Hematopoietic multipotent progenitor cell treated with erythropoietin and hydrocortisone succinate and interleukin-3 and kit ligand, for 6 days (in vitro differentiated cells): ENCODE measurements around the gene DPEP3.
A peak's percentile ranks its signal among the peaks of the same experiment; 100 is the strongest.

Experiments
- DNase-seq: peaks from one replicate; pipeline ENCODE4 v3.0.0-alpha.2; 2015

The DPEP3 gene

DNA sequence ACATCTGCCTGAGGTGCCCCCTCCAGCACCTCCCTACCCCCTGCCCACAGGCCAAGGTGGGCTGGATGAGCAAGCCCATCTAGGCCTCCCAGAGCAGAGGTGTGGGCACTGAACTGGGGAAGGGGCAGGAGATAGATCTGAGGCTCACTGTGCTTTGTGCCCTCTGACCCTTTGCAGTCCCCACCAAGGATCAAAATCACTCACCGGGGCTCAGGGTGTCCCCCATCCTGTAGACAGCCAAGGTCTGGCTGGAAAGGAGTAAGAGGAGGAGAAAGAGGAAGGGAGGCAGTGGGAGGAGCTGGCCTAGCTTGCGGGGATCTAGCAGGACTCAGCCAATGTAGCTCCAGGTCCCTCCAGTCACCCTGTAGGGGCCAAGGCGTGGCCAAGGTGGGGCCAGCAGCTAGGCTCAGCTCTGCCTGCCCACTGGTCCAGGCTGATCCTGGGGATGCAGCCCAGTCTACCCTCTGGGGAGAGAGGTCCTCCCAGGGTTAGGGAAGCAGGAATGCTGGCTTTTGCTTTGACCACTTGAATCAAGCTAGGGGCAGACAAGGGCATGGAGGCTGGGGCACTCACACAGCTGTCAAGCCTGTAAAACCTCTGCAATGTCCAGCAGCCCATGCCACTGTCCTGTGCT lies 13.6 kb downstream of the DPEP3 start:
- DNase-seq, result peak; percentile 56

- DNase-seq, result no peak
Measured at GRCh38 chr16:67965668-67966548, 14.4 kb downstream of the DPEP3 start.

GRCh38 chr16:67964477-67965131 lies 15.7 kb downstream of the DPEP3 start:
- no peak for DNase-seq

GRCh38 chr16:67963662-67964321 lies 16.5 kb downstream of the DPEP3 start:
- no peak for DNase-seq

- no peak for DNase-seq
Measured at GRCh38 chr16:67963292-67963661, 17.0 kb downstream of the DPEP3 start.

DNA sequence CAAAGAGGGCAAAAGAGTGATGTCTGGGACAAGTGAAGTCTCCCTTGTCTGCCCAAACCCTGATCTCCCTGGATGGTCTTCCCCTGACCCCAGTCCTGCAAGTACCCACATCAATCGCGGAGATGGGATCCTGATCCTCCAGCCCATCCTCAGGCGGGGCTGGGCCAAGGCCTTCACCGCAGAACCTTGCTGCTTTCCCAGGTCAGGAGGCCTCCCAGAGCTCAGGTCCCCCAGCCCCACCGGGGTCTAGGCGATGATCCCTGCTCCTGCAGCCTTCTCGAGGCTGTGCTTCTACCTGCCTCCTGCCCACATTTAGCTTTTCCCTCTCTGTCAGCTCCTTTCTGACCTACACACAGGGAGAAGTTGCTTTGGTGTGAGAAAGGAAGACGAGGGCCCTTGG lies 18.2 kb downstream of the DPEP3 start:
- DNase-seq, result no peak

DNA sequence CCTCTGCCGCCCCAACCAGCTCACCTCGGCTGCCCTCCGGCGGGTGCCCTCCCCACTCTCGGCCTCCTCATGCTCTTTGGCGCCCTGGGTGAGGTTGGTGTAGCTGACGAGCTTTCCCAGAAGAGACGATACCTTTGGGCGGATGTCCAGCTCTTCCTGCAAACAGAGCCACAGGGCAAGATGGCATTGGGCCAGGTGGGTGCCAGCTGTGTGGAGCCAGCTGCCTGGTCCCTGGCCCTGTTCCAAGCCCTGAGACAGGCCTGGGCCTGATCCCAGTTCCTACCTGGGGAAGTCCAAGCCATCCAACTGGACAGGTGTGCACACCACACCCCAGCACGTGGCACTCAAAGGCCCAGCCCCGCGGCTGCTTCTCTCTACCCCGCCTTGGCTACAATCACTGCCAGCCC lies 18.7 kb downstream of the DPEP3 start:
- no peak for DNase-seq

- no peak for DNase-seq
Measured at GRCh38 chr16:67959536-67960329, 20.6 kb downstream of the DPEP3 start.

- DNase-seq, result no peak
Measured at GRCh38 chr16:67957622-67958021, 22.7 kb downstream of the DPEP3 start.

- DNase-seq, result no peak
Measured at GRCh38 chr16:67954421-67955196, 25.7 kb downstream of the DPEP3 start.

DNA sequence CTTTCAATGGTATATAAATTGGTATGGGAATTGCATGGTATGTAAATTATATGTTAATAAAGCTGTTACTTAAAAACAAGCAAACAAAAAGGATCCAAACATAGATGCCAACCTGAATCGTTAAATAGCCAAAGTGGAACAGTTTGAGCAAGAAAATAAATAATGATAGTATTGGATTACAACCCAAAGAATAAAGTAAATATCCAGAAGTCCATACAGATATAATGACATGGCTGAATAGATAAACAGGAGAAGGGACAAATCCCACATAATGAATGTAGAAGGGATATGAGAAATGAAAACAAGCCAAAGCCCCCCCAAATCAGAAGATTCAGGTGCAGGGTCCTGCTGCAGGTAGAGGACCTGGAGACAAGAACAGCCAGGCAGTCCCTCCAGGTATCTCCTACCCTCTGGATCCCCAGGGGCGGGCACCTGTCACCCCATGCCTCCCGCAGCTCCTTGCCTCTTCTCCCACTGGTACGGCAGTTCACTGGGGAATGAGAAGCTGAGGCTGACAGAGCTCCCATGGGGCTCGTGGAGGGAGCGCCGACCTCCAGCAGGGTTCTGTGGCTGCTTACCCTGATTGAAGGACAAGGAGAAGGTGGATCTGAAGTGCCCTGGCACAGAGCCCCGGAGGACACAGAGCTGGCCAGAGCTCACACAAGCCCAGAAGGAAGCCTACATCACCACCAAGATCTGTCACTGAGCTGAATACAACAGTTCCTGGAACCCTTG lies 26.5 kb downstream of the DPEP3 start:
- no peak for DNase-seq

DNA sequence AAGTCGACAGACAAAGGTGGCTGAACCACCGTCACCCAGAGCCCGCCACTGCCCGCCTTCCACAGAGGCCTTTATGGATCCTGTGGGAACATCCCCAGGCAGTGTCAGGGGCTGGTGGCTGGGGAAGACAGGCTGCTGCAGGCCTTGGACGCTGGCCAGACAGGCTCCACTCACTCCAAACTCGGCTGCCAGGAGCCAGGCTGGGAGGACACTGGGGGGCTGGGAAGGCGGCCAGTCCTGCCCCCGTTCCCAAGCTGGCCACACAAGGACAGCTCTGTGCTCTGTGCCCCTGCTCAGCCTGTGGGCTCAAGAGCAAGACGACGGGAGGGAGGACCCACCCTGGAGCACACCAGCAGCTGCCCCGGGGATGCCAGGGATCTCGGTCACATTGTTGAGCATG lies 28.8 kb downstream of the DPEP3 start:
- no peak for DNase-seq

DNA sequence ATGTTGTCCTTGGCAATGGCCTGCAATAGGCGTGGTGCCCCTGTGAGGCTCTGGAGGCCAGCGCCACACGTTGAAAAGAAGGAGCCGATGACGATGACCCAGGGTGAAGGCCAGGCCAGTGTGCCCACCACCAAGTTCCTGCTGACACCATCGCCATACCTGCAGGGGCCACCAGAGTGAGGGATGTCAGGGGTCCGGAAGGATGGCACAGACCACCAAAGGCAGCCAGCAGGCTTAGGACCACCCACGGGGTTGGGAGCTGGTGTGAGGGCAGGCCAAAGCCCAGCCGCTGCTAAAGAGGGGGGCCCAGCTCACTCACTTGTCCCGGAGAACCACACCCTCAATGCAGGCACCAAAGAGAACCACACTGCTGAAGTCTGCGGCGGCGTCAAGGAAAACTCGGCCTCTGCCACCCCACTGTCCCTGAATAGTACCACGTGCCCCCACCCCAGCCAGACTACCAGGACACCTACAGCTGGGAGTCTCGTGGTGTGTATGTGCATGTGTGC lies 29.9 kb downstream of the DPEP3 start:
- no peak for DNase-seq

DNA sequence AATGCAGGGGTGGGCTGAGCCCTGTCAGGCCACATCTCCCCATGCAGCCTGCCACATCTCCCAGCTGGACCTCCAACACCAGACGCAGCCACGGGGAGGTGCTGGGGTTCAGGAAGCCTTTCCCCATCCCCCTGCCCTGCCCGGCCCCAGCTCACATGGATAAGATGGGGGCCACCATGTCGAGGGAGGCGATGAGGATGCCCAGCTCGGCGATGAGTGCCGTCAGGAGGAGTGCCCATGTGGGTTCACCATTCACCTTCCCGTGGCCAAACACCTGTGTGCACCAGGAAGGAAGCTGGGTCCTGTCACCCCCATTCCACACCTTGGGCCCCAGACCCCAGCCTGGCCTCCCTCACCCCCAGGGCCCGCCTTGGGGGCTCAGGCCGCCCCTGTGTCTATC lies 30.7 kb downstream of the DPEP3 start:
- no peak for DNase-seq

GRCh38 chr16:67948015-67948414 lies 32.3 kb downstream of the DPEP3 start:
- no peak for DNase-seq

DNA sequence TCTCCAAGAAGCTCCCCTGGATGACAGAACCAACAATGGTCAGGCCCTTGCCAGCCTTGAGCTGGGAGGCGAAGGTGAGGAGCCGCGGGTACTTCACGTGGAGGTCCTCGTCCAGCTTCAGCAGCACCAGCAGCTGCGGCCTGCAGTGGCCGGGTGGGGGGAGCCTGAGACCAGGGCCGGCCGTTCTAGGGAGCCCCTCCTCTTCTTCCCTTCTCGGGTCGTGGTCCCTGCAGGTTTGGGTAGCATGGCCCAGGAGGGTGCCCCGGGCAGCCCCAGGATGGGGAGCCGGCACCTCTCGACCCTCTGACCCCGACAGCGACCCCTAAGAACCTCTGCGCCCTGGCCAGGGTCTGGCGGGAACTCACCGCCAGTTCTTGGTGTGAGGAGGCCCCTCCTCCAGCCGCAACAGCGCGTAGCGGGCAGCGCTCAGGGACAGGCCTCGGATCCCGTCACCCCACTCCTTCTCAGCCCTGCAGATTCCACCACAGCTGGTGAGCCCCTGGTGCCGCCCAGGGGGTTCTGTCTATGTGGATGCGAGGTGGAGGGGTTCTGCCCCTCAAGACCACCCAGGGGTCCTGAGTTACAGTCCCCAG lies 33.2 kb downstream of the DPEP3 start:
- no peak for DNase-seq

GRCh38 chr16:67946128-67946569 lies 34.1 kb downstream of the DPEP3 start:
- DNase-seq, result no peak

- no peak for DNase-seq
Measured at GRCh38 chr16:67945392-67945933, 34.8 kb downstream of the DPEP3 start.

DNA sequence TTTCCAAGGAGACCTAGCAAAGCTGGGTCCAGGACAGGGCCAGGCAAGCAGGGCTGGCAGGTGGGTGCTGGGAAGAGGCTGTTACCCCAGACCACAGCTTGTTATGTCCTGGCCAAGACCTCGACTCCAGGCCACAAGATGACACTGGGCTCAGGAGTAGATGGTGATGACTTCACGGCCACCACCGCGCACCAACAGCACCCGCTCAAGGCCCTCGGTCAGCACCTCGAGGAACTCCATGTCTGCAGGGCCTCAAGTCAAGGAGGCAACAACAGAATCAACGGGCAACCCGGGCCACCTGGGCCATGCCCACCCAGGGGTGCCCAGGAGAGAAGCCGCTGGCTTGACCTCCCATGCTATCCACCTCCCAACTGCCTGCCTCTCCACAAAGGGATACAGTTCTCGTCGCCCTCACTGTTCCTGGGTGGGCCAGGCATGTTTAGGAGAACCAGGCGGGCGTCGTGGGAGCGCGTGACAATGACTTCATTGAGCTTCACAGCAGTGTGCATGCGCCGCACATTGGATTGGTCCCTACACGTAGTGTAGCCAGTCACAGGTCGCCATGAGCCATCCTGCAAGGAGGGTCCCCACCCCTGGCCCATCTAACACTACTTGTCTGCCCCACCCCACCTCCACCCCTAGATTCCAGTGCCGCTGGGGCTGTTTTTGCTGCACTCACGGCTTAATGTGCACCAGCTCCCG lies 35.5 kb downstream of the DPEP3 start:
- DNase-seq, result no peak
